ENCODE data around the gene TMEM222.
"Not testable (repeated sequence)": the region's sequence is repeated elsewhere in the genome, so short reads cannot be mapped to it uniquely, and the experiment has no call there.

Gene TMEM222

GRCh38 chr1:27321813-27322568, at the start of gene TMEM222:
Gene TMEM222 (plus strand): TSS chr1:27322163. CDS start chr1:27322198, 35 bp downstream.
- H3K4me3 ChIP-seq (ENCODE audit: low read depth, low read length): peak within 1 kb of the TSS; percentile 81
- TF ChIP-seq POLR2A (IDR thresholded peaks at IDR 0.05; ENCODE audit: extremely low read depth, insufficient read length): peak; percentile 62
- TF ChIP-seq, protein P1, sequence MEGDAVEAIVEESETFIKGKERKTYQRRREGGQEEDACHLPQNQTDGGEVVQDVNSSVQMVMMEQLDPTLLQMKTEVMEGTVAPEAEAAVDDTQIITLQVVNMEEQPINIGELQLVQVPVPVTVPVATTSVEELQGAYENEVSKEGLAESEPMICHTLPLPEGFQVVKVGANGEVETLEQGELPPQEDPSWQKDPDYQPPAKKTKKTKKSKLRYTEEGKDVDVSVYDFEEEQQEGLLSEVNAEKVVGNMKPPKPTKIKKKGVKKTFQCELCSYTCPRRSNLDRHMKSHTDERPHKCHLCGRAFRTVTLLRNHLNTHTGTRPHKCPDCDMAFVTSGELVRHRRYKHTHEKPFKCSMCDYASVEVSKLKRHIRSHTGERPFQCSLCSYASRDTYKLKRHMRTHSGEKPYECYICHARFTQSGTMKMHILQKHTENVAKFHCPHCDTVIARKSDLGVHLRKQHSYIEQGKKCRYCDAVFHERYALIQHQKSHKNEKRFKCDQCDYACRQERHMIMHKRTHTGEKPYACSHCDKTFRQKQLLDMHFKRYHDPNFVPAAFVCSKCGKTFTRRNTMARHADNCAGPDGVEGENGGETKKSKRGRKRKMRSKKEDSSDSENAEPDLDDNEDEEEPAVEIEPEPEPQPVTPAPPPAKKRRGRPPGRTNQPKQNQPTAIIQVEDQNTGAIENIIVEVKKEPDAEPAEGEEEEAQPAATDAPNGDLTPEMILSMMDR (IDR thresholded peaks at IDR 0.05; ENCODE audit: low read depth, low read length): no peak
- TF ChIP-seq MAX (IDR thresholded peaks at IDR 0.05; ENCODE audit: low read depth, low read length): peak; percentile 91
- TF ChIP-seq MYC (IDR thresholded peaks at IDR 0.05; ENCODE audit: low read depth, low read length): peak; percentile 95
- DNase-seq (ENCODE audit: low read depth): peak; percentile 99

GRCh38 chr1:27274204-27274603, 47.8 kb upstream of the TMEM222 start:
- no peak for DNase-seq (ENCODE audit: low read depth)
- TF ChIP-seq MYC (IDR thresholded peaks at IDR 0.05; ENCODE audit: low read depth, low read length) (no peak), POLR2A (IDR thresholded peaks at IDR 0.05; ENCODE audit: extremely low read depth, insufficient read length) (no peak), MAX (IDR thresholded peaks at IDR 0.05; ENCODE audit: low read depth, low read length) (no peak)
- TF ChIP-seq, protein P1 (IDR thresholded peaks at IDR 0.05; ENCODE audit: low read depth, low read length): no peak

DNA sequence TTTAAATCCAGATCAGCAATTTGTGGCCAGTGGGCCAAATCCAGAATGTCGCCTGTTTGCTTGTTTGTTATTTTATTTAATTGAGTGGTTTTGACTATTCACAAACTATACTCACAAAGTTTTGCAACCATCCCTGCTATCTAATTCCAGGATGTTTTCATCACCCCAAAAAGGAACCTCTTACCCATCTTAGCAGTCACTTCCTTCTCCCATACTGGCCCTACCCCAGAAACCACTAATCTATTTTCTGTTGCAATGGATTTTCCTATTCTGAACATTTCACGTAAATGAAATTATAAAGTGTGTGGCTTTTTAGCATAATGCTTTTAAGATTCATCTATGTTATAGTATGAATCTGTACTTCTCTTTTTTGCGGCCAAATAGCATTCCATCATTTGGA, 46.3 kb upstream of the TMEM222 start:
- H3K4me3 ChIP-seq (ENCODE audit: low read depth, low read length): no peak overlapping the region
- peak; percentile 13 for DNase-seq (ENCODE audit: low read depth)
- TF ChIP-seq, protein P1 (IDR thresholded peaks at IDR 0.05; ENCODE audit: low read depth, low read length): no peak
- TF ChIP-seq MAX (IDR thresholded peaks at IDR 0.05; ENCODE audit: low read depth, low read length): no peak

More at GRCh38 chr1:27274204-27274603, 47.8 kb upstream of the TMEM222 start:
- no peak overlapping the region for H3K4me3 ChIP-seq (ENCODE audit: low read depth, low read length)

- no peak overlapping the region for H3K4me3 ChIP-seq (ENCODE audit: low read depth, low read length)
- TF ChIP-seq POLR2A (IDR thresholded peaks at IDR 0.05; ENCODE audit: extremely low read depth, insufficient read length): no peak
- TF ChIP-seq, protein P1 (IDR thresholded peaks at IDR 0.05; ENCODE audit: low read depth, low read length): peak; percentile 75
- peak; percentile 63 for TF ChIP-seq MAX (IDR thresholded peaks at IDR 0.05; ENCODE audit: low read depth, low read length)
- peak; percentile 82 for DNase-seq (ENCODE audit: low read depth)
These were observed 37.3 kb upstream of the TMEM222 start for GRCh38 chr1:27284425-27285273.

GRCh38 chr1:27285274-27285660, 36.7 kb upstream of the TMEM222 start:
- no peak overlapping the region for H3K4me3 ChIP-seq (ENCODE audit: low read depth, low read length)
- no peak for DNase-seq (ENCODE audit: low read depth)
- TF ChIP-seq, protein P1 (IDR thresholded peaks at IDR 0.05; ENCODE audit: low read depth, low read length): no peak
- TF ChIP-seq POLR2A (IDR thresholded peaks at IDR 0.05; ENCODE audit: extremely low read depth, insufficient read length) (no peak), MAX (IDR thresholded peaks at IDR 0.05; ENCODE audit: low read depth, low read length) (no peak), MYC (IDR thresholded peaks at IDR 0.05; ENCODE audit: low read depth, low read length) (no peak)

- not testable (repeated sequence) for DNase-seq (ENCODE audit: low read depth); H3K4me3 ChIP-seq (ENCODE audit: low read depth, low read length)
These were observed 36.1 kb upstream of the TMEM222 start for GRCh38 chr1:27285821-27286220.

- H3K4me3 ChIP-seq (ENCODE audit: low read depth, low read length); DNase-seq (ENCODE audit: low read depth): not testable (repeated sequence)
These were observed 32.8 kb upstream of the TMEM222 start for GRCh38 chr1:27289125-27289524.
